ENCODE data around the gene POP5.

- no peak for TF ChIP-seq CSDC2 (CRISPR knock-in tag; IDR thresholded peaks at IDR 0.05)
- TF ChIP-seq, protein P1, sequence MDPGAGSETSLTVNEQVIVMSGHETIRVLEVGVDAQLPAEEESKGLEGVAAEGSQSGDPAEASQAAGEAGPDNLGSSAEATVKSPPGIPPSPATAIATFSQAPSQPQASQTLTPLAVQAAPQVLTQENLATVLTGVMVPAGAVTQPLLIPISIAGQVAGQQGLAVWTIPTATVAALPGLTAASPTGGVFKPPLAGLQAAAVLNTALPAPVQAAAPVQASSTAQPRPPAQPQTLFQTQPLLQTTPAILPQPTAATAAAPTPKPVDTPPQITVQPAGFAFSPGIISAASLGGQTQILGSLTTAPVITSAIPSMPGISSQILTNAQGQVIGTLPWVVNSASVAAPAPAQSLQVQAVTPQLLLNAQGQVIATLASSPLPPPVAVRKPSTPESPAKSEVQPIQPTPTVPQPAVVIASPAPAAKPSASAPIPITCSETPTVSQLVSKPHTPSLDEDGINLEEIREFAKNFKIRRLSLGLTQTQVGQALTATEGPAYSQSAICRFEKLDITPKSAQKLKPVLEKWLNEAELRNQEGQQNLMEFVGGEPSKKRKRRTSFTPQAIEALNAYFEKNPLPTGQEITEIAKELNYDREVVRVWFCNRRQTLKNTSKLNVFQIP (CRISPR knock-in tag; IDR thresholded peaks at IDR 0.05; ENCODE audit: borderline replicate concordance, low read depth) = no peak
Observed at GRCh38 chr12:120554678-120555077, 26.5 kb downstream of the POP5 start.
